Chondrocyte (in vitro differentiated cells): Measurements from ENCODE around the gene OTP. TPM values are rescaled to one million over a fixed set of nuclear protein-coding genes. Genes with fewer than 3 reads are reported as not detected.

Source experiments
- DNase-seq: peaks from one replicate; pipeline ENCODE4 v3.0.0; 2021; ENCODE audit warnings: mixed read lengths, low spot score
- H3K27ac Mint-ChIP-seq: one replicate; pipeline ENCODE4 v1.8.0; 2021; ENCODE audit warnings: mild to moderate bottlenecking, moderate library complexity, mixed read lengths; ENCODE audit not compliant: unreplicated experiment
- H3K27me3 Mint-ChIP-seq: 2 replicates; pipeline ENCODE4 v1.8.0; 2021; ENCODE audit warnings: low read depth, mixed read lengths
- H3K36me3 Mint-ChIP-seq: 2 replicates; pipeline ENCODE4 v1.8.0; 2021; ENCODE audit warnings: low read depth, mixed read lengths
- H3K4me1 Mint-ChIP-seq: 2 replicates; pipeline ENCODE4 v1.8.0; 2021; ENCODE audit warnings: low read depth, mild to moderate bottlenecking, mixed read lengths
- H3K4me3 Mint-ChIP-seq: one replicate; pipeline ENCODE4 v1.8.0; 2021; ENCODE audit warnings: mild to moderate bottlenecking, moderate library complexity, mixed read lengths; ENCODE audit not compliant: unreplicated experiment
- H3K9me3 Mint-ChIP-seq: 2 replicates; pipeline ENCODE4 v1.8.0; 2021; ENCODE audit warnings: low read depth, mixed read lengths
- total RNA-seq: library from RNA; stranded (reverse); gene quantifications from 3 replicates; pipeline ENCODE4 v1.2.1, GENCODE V29; 2021
- TF ChIP-seq, protein P1 (sequence below): fragments of 200-600 bp; sonication (generic); IDR thresholded peaks from 2 replicates; pipeline ENCODE4 v1.5.0; 2021; ENCODE audit warnings: antibody characterized with exemption, mild to moderate bottlenecking, moderate library complexity

The OTP gene
- total RNA-seq, 1 donor from 2014 or later: not detected

- Mint-ChIP-seq H3K9me3 (no peaks in the 10 kb centered on the region), H3K4me1 (peaks cover 25% of the 10 kb centered on the region), H3K27me3 (peaks cover 72% of the 10 kb centered on the region), H3K4me3 (no peak overlapping the region), H3K36me3 (peaks cover 6% of the 10 kb centered on the region), H3K27ac (no peak overlapping the region)
- TF ChIP-seq, protein P1, sequence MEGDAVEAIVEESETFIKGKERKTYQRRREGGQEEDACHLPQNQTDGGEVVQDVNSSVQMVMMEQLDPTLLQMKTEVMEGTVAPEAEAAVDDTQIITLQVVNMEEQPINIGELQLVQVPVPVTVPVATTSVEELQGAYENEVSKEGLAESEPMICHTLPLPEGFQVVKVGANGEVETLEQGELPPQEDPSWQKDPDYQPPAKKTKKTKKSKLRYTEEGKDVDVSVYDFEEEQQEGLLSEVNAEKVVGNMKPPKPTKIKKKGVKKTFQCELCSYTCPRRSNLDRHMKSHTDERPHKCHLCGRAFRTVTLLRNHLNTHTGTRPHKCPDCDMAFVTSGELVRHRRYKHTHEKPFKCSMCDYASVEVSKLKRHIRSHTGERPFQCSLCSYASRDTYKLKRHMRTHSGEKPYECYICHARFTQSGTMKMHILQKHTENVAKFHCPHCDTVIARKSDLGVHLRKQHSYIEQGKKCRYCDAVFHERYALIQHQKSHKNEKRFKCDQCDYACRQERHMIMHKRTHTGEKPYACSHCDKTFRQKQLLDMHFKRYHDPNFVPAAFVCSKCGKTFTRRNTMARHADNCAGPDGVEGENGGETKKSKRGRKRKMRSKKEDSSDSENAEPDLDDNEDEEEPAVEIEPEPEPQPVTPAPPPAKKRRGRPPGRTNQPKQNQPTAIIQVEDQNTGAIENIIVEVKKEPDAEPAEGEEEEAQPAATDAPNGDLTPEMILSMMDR: no peak
- DNase-seq: no peak
Observed at GRCh38 chr5:77638763-77639671, 504 bp upstream of the OTP start.

GRCh38 chr5:77637170-77637997 is 1.1 kb downstream of the OTP start:
- H3K36me3 Mint-ChIP-seq: peaks cover 6% of the 10 kb centered on the region
- peaks cover 71% of the 10 kb centered on the region for H3K27me3 Mint-ChIP-seq
- peaks cover 20% of the 10 kb centered on the region for H3K4me1 Mint-ChIP-seq
- no peak for DNase-seq
- H3K27ac Mint-ChIP-seq: no peak overlapping the region
- TF ChIP-seq, protein P1: no peak
- no peak overlapping the region for H3K4me3 Mint-ChIP-seq
- no peaks in the 10 kb centered on the region for H3K9me3 Mint-ChIP-seq

DNA sequence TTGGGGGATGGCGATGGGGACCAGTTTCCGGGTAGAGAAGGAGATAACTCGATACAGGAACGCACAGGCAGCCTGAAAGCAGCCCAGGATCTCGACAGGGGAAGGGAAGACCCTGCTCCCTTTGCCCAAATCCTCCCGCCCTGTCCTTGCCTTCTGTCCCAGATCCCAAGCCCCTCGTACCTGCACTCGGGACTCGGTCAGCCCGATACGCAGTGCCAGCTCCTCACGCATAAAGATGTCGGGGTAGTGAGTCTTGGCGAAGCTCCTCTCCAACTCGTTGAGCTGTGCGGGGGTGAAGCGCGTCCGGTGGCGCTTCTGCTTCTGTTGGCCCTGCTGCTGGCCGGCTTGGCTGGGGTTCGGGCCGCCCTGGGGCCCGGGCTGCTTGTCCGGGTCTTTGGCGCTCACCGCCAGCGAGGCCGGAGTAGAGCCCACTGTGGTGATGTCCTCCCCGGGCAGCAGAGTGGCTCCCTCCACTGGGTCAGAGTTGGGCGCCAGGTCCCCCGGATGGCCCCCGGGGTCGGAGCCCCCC is 1.8 kb downstream of the OTP start:
- Mint-ChIP-seq H3K36me3 (peaks cover 6% of the 10 kb centered on the region), H3K9me3 (no peaks in the 10 kb centered on the region), H3K27me3 (peaks cover 69% of the 10 kb centered on the region), H3K4me3 (no peak overlapping the region), H3K27ac (no peak overlapping the region), H3K4me1 (peaks cover 20% of the 10 kb centered on the region)
- TF ChIP-seq, protein P1: no peak
- DNase-seq: no peak

DNA sequence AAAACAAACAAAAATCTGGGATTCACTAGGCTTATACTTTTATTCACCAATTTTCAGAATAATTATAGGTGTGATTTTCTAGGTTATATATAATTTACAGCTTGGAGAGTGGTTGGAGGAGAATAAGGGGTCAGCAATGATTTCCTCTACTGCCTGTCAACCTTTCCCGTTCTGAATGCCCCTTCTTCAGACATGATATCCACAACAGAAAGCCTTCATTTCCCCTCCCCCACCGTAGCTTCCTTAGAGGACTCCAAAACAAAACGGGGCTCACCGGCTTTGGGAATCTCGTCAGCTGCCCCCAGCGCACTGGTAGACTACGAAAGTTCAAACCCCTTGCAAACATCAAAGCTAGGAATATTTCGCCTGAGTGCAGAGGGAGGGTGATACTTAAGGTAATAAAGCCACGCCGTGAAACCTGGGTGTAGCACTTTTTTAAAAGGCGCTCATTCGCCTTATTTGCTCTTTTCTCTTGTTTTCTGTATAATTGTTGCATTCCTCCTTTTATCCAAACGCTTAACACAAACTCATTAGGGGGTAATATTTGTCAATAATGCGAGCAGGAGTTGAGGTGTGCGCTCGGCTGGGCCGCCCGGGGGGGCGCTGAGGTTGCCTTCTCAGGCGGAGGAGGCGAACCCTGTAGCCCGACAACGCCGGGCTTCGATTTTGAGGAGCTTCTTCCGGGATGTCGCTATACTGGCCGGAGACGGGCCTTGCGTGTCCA is 2.4 kb downstream of the OTP start:
- TF ChIP-seq, protein P1: no peak
- peaks cover 22% of the 10 kb centered on the region for H3K4me1 Mint-ChIP-seq
- no peak for DNase-seq
- no peak overlapping the region for H3K27ac Mint-ChIP-seq
- H3K9me3 Mint-ChIP-seq: no peaks in the 10 kb centered on the region
- H3K4me3 Mint-ChIP-seq: no peak overlapping the region
- peaks cover 69% of the 10 kb centered on the region for H3K27me3 Mint-ChIP-seq
- peaks cover 5% of the 10 kb centered on the region for H3K36me3 Mint-ChIP-seq
